HEK293 (cell line): ENCODE data around the gene SOX18.

Experiments
- CTCF ChIA-PET: fragments of 350-600 bp; formaldehyde crosslinking; extraction: SDS; loops from one replicate; lab custom pipeline; 2021; ENCODE audit warnings: antibody characterized with exemption; lab: Yijun Ruan, JAX
- POLR2A ChIA-PET: fragments of 300-600 bp; formaldehyde crosslinking; extraction: SDS; loops from one replicate; lab custom pipeline; 2020; ENCODE audit warnings: antibody characterized with exemption, inconsistent platforms; lab: Yijun Ruan, JAX
- H3K27ac ChIP-seq: fragments of 200-500 bp; sonication (Bioruptor generic); 2 replicates; pipeline ENCODE4 v1.5.1; 2014; ENCODE audit warnings: low read depth, low read length, control low read depth, inconsistent platforms; ENCODE audit errors: extremely low read depth
- H3K36me3 ChIP-seq, 2 experiments: fragments of 200-500 bp in 1 of 2; sonication (Bioruptor generic) in 1 of 2; 1 replicate in 1 of 2; 2 replicates in 1 of 2; pipeline ENCODE4 v1.5.1; 2014 to 2017; ENCODE audit warnings: inconsistent platforms in 2 of 2, low read length in 2 of 2; ENCODE audit not compliant: control insufficient read depth in 2 of 2, insufficient read depth in 1 of 2
- H3K4me1 ChIP-seq: fragments of 200-500 bp; sonication (Bioruptor generic); 2 replicates; pipeline ENCODE4 v1.5.1; 2014; ENCODE audit warnings: mild to moderate bottlenecking, low read length, inconsistent platforms; ENCODE audit not compliant: control insufficient read depth, insufficient read depth
- H3K4me3 ChIP-seq: 2 replicates; pipeline ENCODE4 v1.5.1; 2011; ENCODE audit warnings: low read depth, mild to moderate bottlenecking, control low read depth, low read length, moderate library complexity
- H3K9me3 ChIP-seq: fragments of 200-500 bp; sonication (Bioruptor generic); 2 replicates; pipeline ENCODE4 v1.5.1; 2014; ENCODE audit warnings: low read depth, low read length, inconsistent platforms; ENCODE audit not compliant: control insufficient read depth, insufficient read depth
- GLIS1 ChIP-seq: fragments of 450-650 bp; formaldehyde crosslinking; IDR thresholded peaks from 2 replicates; pipeline ENCODE4 v1.5.1; 2016; ENCODE audit warnings: missing biosample characterization, missing genetic modification characterization
- HIC1 ChIP-seq: fragments of 450-650 bp; formaldehyde crosslinking; IDR thresholded peaks from 2 replicates; pipeline ENCODE4 v1.5.1; 2016; ENCODE audit warnings: missing biosample characterization, missing genetic modification characterization
- KLF7 ChIP-seq: fragments of 450-650 bp; formaldehyde crosslinking; IDR thresholded peaks from 2 replicates; pipeline ENCODE4 v1.5.1; 2016; ENCODE audit warnings: missing biosample characterization, missing genetic modification characterization, borderline replicate concordance
- REST ChIP-seq: fragments of 450-650 bp; formaldehyde crosslinking; IDR thresholded peaks from 2 replicates; pipeline ENCODE4 v1.5.1; 2016; ENCODE audit warnings: missing biosample characterization, missing genetic modification characterization
- TRIM28 ChIP-seq: IDR thresholded peaks from 2 replicates; pipeline ENCODE4 v1.6.1; 2011; ENCODE audit warnings: low read length, control low read depth, borderline replicate concordance
- ZNF211 ChIP-seq: fragments of 450-650 bp; formaldehyde crosslinking; IDR thresholded peaks from 2 replicates; pipeline ENCODE4 v1.5.1; 2016; ENCODE audit warnings: low read depth, missing biosample characterization, missing genetic modification characterization
- ZNF221 ChIP-seq: fragments of 450-650 bp; formaldehyde crosslinking; IDR thresholded peaks from 2 replicates; pipeline ENCODE4 v1.5.1; 2017; ENCODE audit warnings: missing biosample characterization, missing genetic modification characterization, borderline replicate concordance
- ZNF514 ChIP-seq: fragments of 450-650 bp; formaldehyde crosslinking; IDR thresholded peaks from 2 replicates; pipeline ENCODE4 v1.5.1; 2016; ENCODE audit warnings: missing biosample characterization, missing genetic modification characterization
- ZNF692 ChIP-seq: fragments of 450-650 bp; formaldehyde crosslinking; IDR thresholded peaks from 2 replicates; pipeline ENCODE4 v1.5.1; 2016; ENCODE audit warnings: missing biosample characterization, missing genetic modification characterization
- ZNF777 ChIP-seq: fragments of 450-650 bp; formaldehyde crosslinking; IDR thresholded peaks from 2 replicates; pipeline ENCODE4 v1.5.1; 2017; ENCODE audit warnings: missing biosample characterization, missing genetic modification characterization, borderline replicate concordance

The SOX18 gene

GRCh38 chr20:64024141-64024990, 25.1 kb downstream of the SOX18 start:
- H3K4me1 ChIP-seq: no peaks in the 10 kb centered on the region
- H3K4me3 ChIP-seq: no peak overlapping the region
- H3K9me3 ChIP-seq: no peaks in the 10 kb centered on the region
- POLR2A ChIA-PET: no interaction called here
- no peak overlapping the region for H3K27ac ChIP-seq
- TF ChIP-seq REST (peak; percentile 54; the same call in 1 of the 2 replicates), KLF7 (no peak), ZNF211 (tag by site-specific recombination) (no peak)
- CTCF ChIA-PET: interaction anchor here (0.7 kb wide), 1 partner anchor 14 kb away, joined by 4 read pairs; no protein-coding TSS in a partner anchor
- H3K36me3 ChIP-seq: peaks cover 0 to 93% of the 10 kb centered on the region in 2 experiments; a peak in 2 of 3 replicates

- Histone ChIP-seq H3K4me3 (no peak overlapping the region), H3K36me3 (peaks cover 5 to 93% of the 10 kb centered on the region in 2 experiments; a peak in 2 of 3 replicates), H3K27ac (no peak overlapping the region), H3K9me3 (no peaks in the 10 kb centered on the region), H3K4me1 (no peaks in the 10 kb centered on the region)
- TF ChIP-seq TRIM28 (no peak), HIC1 (tag by site-specific recombination) (peak; percentile 37; the same call in 1 of the 2 replicates), ZNF514 (tag by site-specific recombination) (no peak)
- ChIA-PET CTCF (no interaction called here), POLR2A (no interaction called here)
Observed at GRCh38 chr20:64023361-64024140, 25.9 kb downstream of the SOX18 start.

GRCh38 chr20:64022671-64023360, 26.6 kb downstream of the SOX18 start:
- H3K36me3 ChIP-seq: peaks cover 10 to 92% of the 10 kb centered on the region in 2 experiments; a peak in 2 of 3 replicates
- POLR2A ChIA-PET: no interaction called here

More at GRCh38 chr20:64022671-64023360, 26.6 kb downstream of the SOX18 start:
- Histone ChIP-seq H3K4me1 (no peaks in the 10 kb centered on the region), H3K9me3 (no peaks in the 10 kb centered on the region), H3K27ac (no peak overlapping the region), H3K4me3 (no peak overlapping the region)
- 0 out of 2 replicates have a peak, but pooled peaks have one; percentile 9 for TF ChIP-seq GLIS1
- TF ChIP-seq ZNF777 (tag by site-specific recombination): no peak
- no peak for TF ChIP-seq ZNF221 (tag by site-specific recombination)
- TF ChIP-seq ZNF692 (tag by site-specific recombination): 0 out of 2 replicates have a peak, but pooled peaks have one; percentile 20
- CTCF ChIA-PET: no interaction called here
